ENCODE data around the gene RPP25L. TPM values are rescaled to one million over a fixed set of nuclear protein-coding genes. Genes with fewer than 3 reads are reported as not detected.

Gene RPP25L
- total and polyA plus RNA-seq, 2 of the 4 experiments (the other 2 are of a cell fraction) = 20.4 to 26.3 TPM

DNA sequence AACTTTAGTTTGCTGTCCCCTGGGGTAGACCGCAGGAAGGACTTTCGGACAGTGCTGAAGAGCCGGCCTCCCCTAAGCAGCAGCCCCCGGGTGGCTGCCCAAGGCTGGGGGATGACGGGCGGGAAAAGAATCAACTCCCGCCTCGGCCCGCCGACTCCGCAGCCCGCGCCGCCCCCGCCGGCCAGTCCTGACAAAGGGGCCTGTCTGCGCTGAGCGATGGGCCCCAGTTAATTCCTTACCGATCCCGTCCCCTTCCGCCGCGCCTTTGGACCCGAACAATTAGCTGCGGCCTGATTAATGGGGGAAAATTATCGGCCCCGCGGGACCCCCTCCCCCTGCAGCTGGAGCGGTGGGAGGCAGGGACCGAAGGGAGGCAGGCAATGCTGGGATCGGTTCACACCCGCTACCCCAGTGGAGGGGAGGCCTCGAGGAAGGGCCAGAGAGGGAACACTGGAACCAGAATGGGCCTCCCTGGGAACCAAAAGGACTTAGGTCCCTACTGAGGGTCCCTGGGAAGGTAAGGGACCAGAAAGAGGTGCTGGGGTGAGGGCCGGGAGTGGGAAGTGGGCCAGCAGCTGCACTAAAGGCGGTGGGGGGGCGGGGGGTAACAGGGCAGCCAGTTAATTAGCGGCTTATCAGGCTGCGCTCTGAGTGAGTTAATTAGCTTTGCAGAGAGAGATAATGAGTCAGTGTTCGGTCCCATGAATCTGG lies 12.7 kb upstream of the RPP25L start:
- no peak overlapping the region for H3K27ac ChIP-seq (ENCODE audit: insufficient read depth, low read length)
- no peak overlapping the region for H3K14ac ChIP-seq (replicated peaks; ENCODE audit: low read depth, low read length)
- no peak overlapping the region for H2BK120ac ChIP-seq (ENCODE audit: low read depth, low read length)
- H2BK15ac ChIP-seq (ENCODE audit: low read depth, low read length) = no peak overlapping the region
- no peak overlapping the region for H4K91ac ChIP-seq (ENCODE audit: insufficient read depth, low read depth, low read length)
- H3K4ac ChIP-seq (ENCODE audit: low read depth, low read length) = no peak overlapping the region
- peaks cover 4 to 6% of the 10 kb centered on the region in 2 experiments; a peak in 3 of 4 replicates for H3K79me1 ChIP-seq (ENCODE audit: low read depth in 1 of 2, low read length in 2 of 2)
- BruUV-seq (replicated peaks) = no TSS peak
- no peaks in the 10 kb centered on the region for H3K36me3 ChIP-seq (ENCODE audit: control insufficient read depth, insufficient read depth, low read length)
- intact Hi-C loops (cut with micrococcal nuclease) (no loop called here), in situ Hi-C loops (cut with MboI; ENCODE audit: low sequenced_read_pairs) (no loop called here), dilution Hi-C loops (cut with HindIII; ENCODE audit: low sequenced_read_pairs, unreplicated experiment) (no loop called here)
- H3K4me3 ChIP-seq (ENCODE audit: insufficient read depth, low read depth, low read length) = no peak overlapping the region
- H2AK9ac ChIP-seq (replicated peaks; ENCODE audit: low read depth, low read length, poor library complexity) = no peak overlapping the region
- no peak for DNase-seq
- H4K8ac ChIP-seq (ENCODE audit: low read depth in 2 of 2, low read length in 2 of 2) = no peak overlapping the region
- H4K20me1 ChIP-seq (ENCODE audit: insufficient read depth, low read length) = no peaks in the 10 kb centered on the region; the same call in 1 of the 2 replicates
- no peak overlapping the region for H3K9ac ChIP-seq (ENCODE audit: low read depth, low read length)
- H2AFZ ChIP-seq (replicated peaks; ENCODE audit: low read length, poor library complexity) = no peak overlapping the region
- H3K56ac ChIP-seq (ENCODE audit: extremely low read depth, insufficient read depth, low read length) = no peak overlapping the region
- TF ChIP-seq CHD1 (IDR thresholded peaks at IDR 0.05; ENCODE audit: low read depth, low read length) (no peak), MAZ (IDR thresholded peaks at IDR 0.05; ENCODE audit: borderline replicate concordance, low read depth, low read length) (no peak), SMC3 (IDR thresholded peaks at IDR 0.05; ENCODE audit: low read depth, low read length) (no peak), RFX5 (IDR thresholded peaks at IDR 0.05; ENCODE audit: low read depth, low read length) (no peak), RCOR1 (IDR thresholded peaks at IDR 0.05; ENCODE audit: insufficient replicate concordance, low read length) (no peak), POLR2A (IDR thresholded peaks at IDR 0.05; ENCODE audit: low read depth, low read length) (no peak), RAD21 (IDR thresholded peaks at IDR 0.05; ENCODE audit: low read length) (no peak), MXI1 (IDR thresholded peaks at IDR 0.05; ENCODE audit: borderline replicate concordance, low read depth, low read length) (no peak), MAFK (IDR thresholded peaks at IDR 0.05; ENCODE audit: low read depth, low read length) (no peak), NFE2L2 (IDR thresholded peaks at IDR 0.05; ENCODE audit: low read depth, low read length) (no peak), CEBPB (IDR thresholded peaks at IDR 0.05; ENCODE audit: low read depth, low read length) (no peak), FOS (IDR thresholded peaks at IDR 0.05; ENCODE audit: low read depth, low read length) (no peak), BHLHE40 (IDR thresholded peaks at IDR 0.05; ENCODE audit: low read depth, low read length) (no peak)
- TF ChIP-seq, protein P1, sequence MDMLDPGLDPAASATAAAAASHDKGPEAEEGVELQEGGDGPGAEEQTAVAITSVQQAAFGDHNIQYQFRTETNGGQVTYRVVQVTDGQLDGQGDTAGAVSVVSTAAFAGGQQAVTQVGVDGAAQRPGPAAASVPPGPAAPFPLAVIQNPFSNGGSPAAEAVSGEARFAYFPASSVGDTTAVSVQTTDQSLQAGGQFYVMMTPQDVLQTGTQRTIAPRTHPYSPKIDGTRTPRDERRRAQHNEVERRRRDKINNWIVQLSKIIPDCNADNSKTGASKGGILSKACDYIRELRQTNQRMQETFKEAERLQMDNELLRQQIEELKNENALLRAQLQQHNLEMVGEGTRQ (IDR thresholded peaks at IDR 0.05; ENCODE audit: low read depth, low read length) = no peak
- TF ChIP-seq, protein P2, sequence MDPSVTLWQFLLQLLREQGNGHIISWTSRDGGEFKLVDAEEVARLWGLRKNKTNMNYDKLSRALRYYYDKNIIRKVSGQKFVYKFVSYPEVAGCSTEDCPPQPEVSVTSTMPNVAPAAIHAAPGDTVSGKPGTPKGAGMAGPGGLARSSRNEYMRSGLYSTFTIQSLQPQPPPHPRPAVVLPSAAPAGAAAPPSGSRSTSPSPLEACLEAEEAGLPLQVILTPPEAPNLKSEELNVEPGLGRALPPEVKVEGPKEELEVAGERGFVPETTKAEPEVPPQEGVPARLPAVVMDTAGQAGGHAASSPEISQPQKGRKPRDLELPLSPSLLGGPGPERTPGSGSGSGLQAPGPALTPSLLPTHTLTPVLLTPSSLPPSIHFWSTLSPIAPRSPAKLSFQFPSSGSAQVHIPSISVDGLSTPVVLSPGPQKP (IDR thresholded peaks at IDR 0.05; ENCODE audit: borderline replicate concordance, low read depth, low read length) = no peak
- TF ChIP-seq, protein P3, sequence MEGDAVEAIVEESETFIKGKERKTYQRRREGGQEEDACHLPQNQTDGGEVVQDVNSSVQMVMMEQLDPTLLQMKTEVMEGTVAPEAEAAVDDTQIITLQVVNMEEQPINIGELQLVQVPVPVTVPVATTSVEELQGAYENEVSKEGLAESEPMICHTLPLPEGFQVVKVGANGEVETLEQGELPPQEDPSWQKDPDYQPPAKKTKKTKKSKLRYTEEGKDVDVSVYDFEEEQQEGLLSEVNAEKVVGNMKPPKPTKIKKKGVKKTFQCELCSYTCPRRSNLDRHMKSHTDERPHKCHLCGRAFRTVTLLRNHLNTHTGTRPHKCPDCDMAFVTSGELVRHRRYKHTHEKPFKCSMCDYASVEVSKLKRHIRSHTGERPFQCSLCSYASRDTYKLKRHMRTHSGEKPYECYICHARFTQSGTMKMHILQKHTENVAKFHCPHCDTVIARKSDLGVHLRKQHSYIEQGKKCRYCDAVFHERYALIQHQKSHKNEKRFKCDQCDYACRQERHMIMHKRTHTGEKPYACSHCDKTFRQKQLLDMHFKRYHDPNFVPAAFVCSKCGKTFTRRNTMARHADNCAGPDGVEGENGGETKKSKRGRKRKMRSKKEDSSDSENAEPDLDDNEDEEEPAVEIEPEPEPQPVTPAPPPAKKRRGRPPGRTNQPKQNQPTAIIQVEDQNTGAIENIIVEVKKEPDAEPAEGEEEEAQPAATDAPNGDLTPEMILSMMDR (conservative IDR thresholded peaks at IDR 0.05; ENCODE audit: low read depth, low read length) = no peak
- no peak for ATAC-seq (ENCODE audit: low read depth)
- 8% methylated on average over 15 of the region's 39 CpGs; no CpG with 5 or more reads in 1 of the 2 experiments for WGBS, 2 experiments (ENCODE audit: extremely low coverage in 2 of 2, insufficient read length in 1 of 2)
- peaks cover 3% of the 10 kb centered on the region; the same call in 1 of the 2 replicates for H3K4me1 ChIP-seq (ENCODE audit: control insufficient read depth, insufficient read depth, low read length)
- H3K23ac ChIP-seq (ENCODE audit: low read depth, low read length) = no peak overlapping the region
- H3K18ac ChIP-seq (ENCODE audit: low read depth, low read length) = no peak overlapping the region
- no peak overlapping the region for H3K4me2 ChIP-seq (ENCODE audit: low read depth, low read length)
- ChIA-PET CTCF (no interaction called here), POLR2A (ENCODE audit: unreplicated experiment) (no interaction called here)
- no peak overlapping the region for H2BK20ac ChIP-seq (ENCODE audit: low read depth, low read length)
- no peaks in the 10 kb centered on the region for H3K9me3 ChIP-seq (ENCODE audit: control insufficient read depth, insufficient read depth, low read length)
- peaks cover 12% of the 10 kb centered on the region for H3K9me1 ChIP-seq (ENCODE audit: insufficient read depth, low read length)
- H2AK5ac ChIP-seq (ENCODE audit: low read depth, low read length) = no peak overlapping the region
- peaks cover 68% of the 10 kb centered on the region for H3K27me3 ChIP-seq (ENCODE audit: control insufficient read depth, insufficient read depth, low read length)
- no peak overlapping the region for H4K5ac ChIP-seq (ENCODE audit: low read depth, low read length)
- no peak overlapping the region for H2BK5ac ChIP-seq (ENCODE audit: low read depth, low read length, poor library complexity, severe bottlenecking)

All from IMR-90 (cell line).